Stomach (tissue), 9 donors: ENCODE data around the gene POR. TPM values are rescaled to one million over a fixed set of nuclear protein-coding genes. Genes with fewer than 3 reads are reported as not detected.
"Not testable (repeated sequence)": the region's sequence is repeated elsewhere in the genome, so short reads cannot be mapped to it uniquely, and the experiment has no call there.

Source experiments
- DNase-seq, 2 donors: peaks; one replicate each; pipeline versions ENCODE4 v3.0.0 to v3.0.0-alpha.2; 2013 to 2019
- H3K27ac ChIP-seq, 5 donors: fragments of 200-600 bp in 4 of 5; sonication (generic) in 4 of 5; one replicate each; pipeline ENCODE4 v1.5.1; 2013 to 2019; ENCODE audit warnings: mild to moderate bottlenecking in 1 of 5, moderate library complexity in 1 of 5
- H3K27me3 ChIP-seq, 3 donors: fragments of 200-600 bp; sonication (generic); one replicate each; pipeline ENCODE4 v1.5.1; 2017 to 2019; ENCODE audit warnings: mixed run types in 1 of 3
- H3K36me3 ChIP-seq, 4 donors: fragments of 200-600 bp; sonication (generic); 1 replicate in 3 of 4; 2 replicates in 1 of 4; pipeline ENCODE4 v1.5.1; 2016 to 2019
- H3K4me1 ChIP-seq, 4 donors: fragments of 200-600 bp; sonication (generic); one replicate each; pipeline ENCODE4 v1.5.1; 2016 to 2019
- H3K4me3 ChIP-seq, 4 donors: fragments of 200-600 bp; sonication (generic) in 3 of 4; one replicate each; pipeline ENCODE4 v1.5.1; 2016 to 2019; ENCODE audit warnings: mild to moderate bottlenecking in 1 of 4
- H3K9me3 ChIP-seq, 4 donors: fragments of 200-600 bp; sonication (generic); one replicate each; pipeline ENCODE4 v1.5.1; 2016 to 2019
- CTCF ChIP-seq, 7 experiments: fragments of 450-650 bp in 4 of 7; fragments of 200-600 bp in 3 of 7; sonication (generic) in 3 of 7; IDR thresholded peaks; one replicate each; pipeline ENCODE4 v1.5.1; 2016 to 2019; ENCODE audit warnings: antibody characterized with exemption in 7 of 7, control low read depth in 2 of 7, mild to moderate bottlenecking in 1 of 7
- EP300 ChIP-seq: sonication (generic); formaldehyde crosslinking; IDR thresholded peaks from one replicate; pipeline ENCODE4 v1.6.1; 2017; ENCODE audit warnings: antibody characterized with exemption
- POLR2A ChIP-seq, 4 donors: fragments of 450-650 bp; IDR thresholded peaks; one replicate each; pipeline ENCODE4 v1.6.1; 2016; ENCODE audit warnings: antibody characterized with exemption in 4 of 4, control low read depth in 2 of 4, mild to moderate bottlenecking in 1 of 4, moderate library complexity in 1 of 4
- POLR2AphosphoS5 ChIP-seq, 3 donors: sonication (generic); formaldehyde crosslinking; IDR thresholded peaks; one replicate each; pipeline ENCODE4 v1.6.1; 2016; ENCODE audit warnings: antibody characterized with exemption in 3 of 3
- WGBS, 5 donors: extraction: QIAGEN DNeasy Blood & Tissue Kit in 3 of 5; methylation state at CpG; one replicate each; pipeline versions ENCODE4 v1.1.5 to v1.1.7; 2013 to 2018; 5-methylcytosine and 5-hydroxymethylcytosine counted together
- intact Hi-C: fragments of 100-400 bp; cut with DNase I; formaldehyde crosslinking; loops from one replicate; pipeline ENCODE4 v1.15.1; 2023; ENCODE audit warnings: low total_unique reads
- polyA plus RNA-seq, 3 donors: library from polyadenylated mRNA; stranded (reverse); fragments of 200-250 nt; gene quantifications; one replicate each; pipeline ENCODE4 v1.2.3, GENCODE V29; 2013
- total RNA-seq, 5 donors: library from RNA; depleted of rRNA; stranded (reverse); fragments of >200 nt; gene quantifications; one replicate each; pipeline versions ENCODE4 v1.1.0 to v1.2.3, GENCODE V29; 2014 to 2016
- donor health status: healthy with polysubstance abuse.
- donor health status: Bipolar disorder and iron deficiency.
- donor health status: healthy.

Gene POR
- total and polyA plus RNA-seq, 8 donors, result 30.4 to 304 (median 67.3) TPM

GRCh38 chr7:75905785-75906604, 9.0 kb upstream of the POR start:
- no peak for TF ChIP-seq EP300
- TF ChIP-seq CTCF (IDR thresholded peaks at IDR 0.05), result no peak
- no peak for TF ChIP-seq POLR2A (IDR thresholded peaks at IDR 0.05)
- TF ChIP-seq POLR2AphosphoS5 (IDR thresholded peaks at IDR 0.05), result peak in 2 of 3 donors; percentile 36 to 57
- H3K27me3 ChIP-seq, result no peaks in the 10 kb centered on the region
- 22 to 27% (median 25%) methylated on average over 17 of the region's 17 CpGs for WGBS, 5 donors
- H3K27ac ChIP-seq, result peak overlapping the region in 4 of 5 donors; percentile 30 to 75 (median 58)
- intact Hi-C loops, result loop anchor here (10.0 kb wide), 1 partner anchor 59 kb away; no protein-coding TSS in a partner anchor
- H3K36me3 ChIP-seq, result no peaks in the 10 kb centered on the region
- peak; percentile 58 to 67 for DNase-seq
- H3K4me3 ChIP-seq, result no peak overlapping the region
- peaks cover 0 to 12% (median 3%) of the 10 kb centered on the region in 4 donors for H3K4me1 ChIP-seq
- H3K9me3 ChIP-seq, result no peaks in the 10 kb centered on the region

GRCh38 chr7:75906991-75907667, 7.8 kb upstream of the POR start:
- H3K4me3 ChIP-seq, result no peak overlapping the region
- H3K4me1 ChIP-seq, result peaks cover 0 to 12% (median 3%) of the 10 kb centered on the region in 4 donors
- H3K9me3 ChIP-seq, result no peaks in the 10 kb centered on the region
- no peaks in the 10 kb centered on the region for H3K36me3 ChIP-seq
- H3K27me3 ChIP-seq, result no peaks in the 10 kb centered on the region
- 71 to 77% (median 75%) methylated on average over 10 of the region's 10 CpGs for WGBS, 5 donors
- H3K27ac ChIP-seq, result no peak overlapping the region
- intact Hi-C loops, result loop anchor here (10.0 kb wide), 1 partner anchor 58 kb away; no protein-coding TSS in a partner anchor
- no peak for DNase-seq
- TF ChIP-seq CTCF (IDR thresholded peaks at IDR 0.05) (no peak), POLR2AphosphoS5 (IDR thresholded peaks at IDR 0.05) (no peak), EP300 (no peak), POLR2A (IDR thresholded peaks at IDR 0.05) (no peak)

DNA sequence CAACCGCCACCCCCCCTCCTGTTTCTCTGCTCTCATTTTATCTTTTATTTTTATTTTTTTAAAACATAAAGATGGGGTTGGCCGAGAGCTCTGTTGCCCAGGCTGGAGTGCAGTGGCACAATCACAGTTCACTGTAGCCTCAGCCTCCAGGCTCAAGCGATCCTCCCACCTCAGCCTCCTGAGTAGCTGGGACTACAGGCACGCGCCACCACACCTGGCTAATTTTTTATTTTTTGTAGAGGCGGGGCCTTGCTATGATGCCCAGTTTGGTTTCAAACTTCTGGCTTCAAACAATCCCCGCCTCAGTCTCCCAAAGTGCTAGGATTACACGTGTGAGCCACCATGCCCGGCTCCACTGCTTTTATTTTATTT, 7.3 kb upstream of the POR start:
- not testable (repeated sequence) for H3K27ac ChIP-seq, H3K36me3 ChIP-seq, H3K4me3 ChIP-seq, H3K27me3 ChIP-seq, DNase-seq, H3K9me3 ChIP-seq
- intact Hi-C loops, result loop anchor here (10.0 kb wide), 1 partner anchor 57 kb away; no protein-coding TSS in a partner anchor
- peaks cover 0 to 12% (median 3%) of the 10 kb centered on the region in 4 donors for H3K4me1 ChIP-seq
- 89 to 96% (median 92%) methylated on average over 9 of the region's 9 CpGs for WGBS, 5 donors

DNA sequence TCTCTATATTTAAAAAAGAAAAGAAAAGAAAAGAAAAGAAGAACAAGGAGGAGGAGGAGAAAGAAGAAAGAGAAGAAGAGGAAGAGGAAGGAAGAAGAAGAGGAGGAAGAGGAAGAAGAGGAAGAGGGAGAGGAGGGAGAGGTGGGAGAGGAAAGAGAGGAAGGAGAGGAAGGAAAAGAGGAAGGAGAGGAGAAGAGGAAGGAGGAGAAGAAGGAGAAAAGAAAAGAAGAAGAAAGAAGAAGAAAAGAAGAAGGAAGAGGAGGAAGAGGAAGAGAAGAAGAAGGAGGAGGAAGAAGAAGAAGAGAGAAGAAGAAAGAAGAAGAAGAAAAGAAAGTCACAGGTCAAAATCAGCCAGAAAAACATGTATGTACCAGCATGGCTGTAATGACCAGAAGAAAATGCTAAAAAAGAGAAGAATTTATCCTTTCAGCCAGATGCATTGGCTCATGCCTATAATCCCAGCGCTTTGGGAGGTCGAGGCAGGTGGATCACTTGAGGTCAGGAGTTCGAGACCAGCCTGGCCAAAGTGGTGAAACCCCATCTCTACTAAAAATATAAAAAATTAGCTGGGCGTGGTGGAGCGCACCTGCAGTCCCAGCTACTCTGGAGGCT, 5.3 kb upstream of the POR start:
- TF ChIP-seq CTCF (IDR thresholded peaks at IDR 0.05) (no peak), POLR2A (IDR thresholded peaks at IDR 0.05) (no peak), POLR2AphosphoS5 (IDR thresholded peaks at IDR 0.05) (no peak), EP300 (no peak)
- 81 to 96% (median 90%) methylated on average over 5 of the region's 5 CpGs for WGBS, 5 donors
- no peaks in the 10 kb centered on the region for H3K9me3 ChIP-seq
- no peak overlapping the region for H3K27ac ChIP-seq
- intact Hi-C loops, result loop anchor here (10.0 kb wide), 1 partner anchor 55 kb away; no protein-coding TSS in a partner anchor
- no peak for DNase-seq
- no peaks in the 10 kb centered on the region for H3K27me3 ChIP-seq
- H3K4me1 ChIP-seq, result peaks cover 0 to 20% (median 10%) of the 10 kb centered on the region in 4 donors
- H3K36me3 ChIP-seq, result no peaks in the 10 kb centered on the region
- H3K4me3 ChIP-seq, result no peak overlapping the region

DNA sequence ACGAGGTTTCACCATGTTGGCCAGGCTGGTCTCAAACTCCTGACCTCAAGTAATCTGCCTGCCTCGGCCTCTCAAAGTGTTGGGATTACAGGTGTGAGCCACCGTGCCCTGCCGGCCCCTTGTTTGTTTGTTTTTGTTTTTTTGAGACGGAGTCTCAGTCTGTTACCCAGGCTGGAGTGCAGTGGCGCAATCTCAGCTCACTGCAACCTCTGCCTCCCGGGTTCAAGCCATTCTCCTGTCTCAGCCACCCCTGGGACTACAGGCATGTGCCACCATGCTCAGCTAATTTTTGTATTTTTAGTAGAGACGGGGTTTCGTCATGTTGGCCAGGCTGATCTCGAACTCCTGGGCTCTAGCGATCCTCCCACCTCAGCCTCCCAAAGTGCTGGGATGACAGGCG, 3.8 kb upstream of the POR start:
- H3K4me3 ChIP-seq, DNase-seq, H3K27ac ChIP-seq, H3K36me3 ChIP-seq, H3K9me3 ChIP-seq, H3K27me3 ChIP-seq, intact Hi-C loops: not testable (repeated sequence)
- peaks cover 10 to 21% (median 15%) of the 10 kb centered on the region in 4 donors for H3K4me1 ChIP-seq
- 70 to 78% (median 74%) methylated on average over 12 of the region's 12 CpGs for WGBS, 5 donors
